Measurements from ENCODE around the gene HTR1B.

HTR1B gene, protein sequence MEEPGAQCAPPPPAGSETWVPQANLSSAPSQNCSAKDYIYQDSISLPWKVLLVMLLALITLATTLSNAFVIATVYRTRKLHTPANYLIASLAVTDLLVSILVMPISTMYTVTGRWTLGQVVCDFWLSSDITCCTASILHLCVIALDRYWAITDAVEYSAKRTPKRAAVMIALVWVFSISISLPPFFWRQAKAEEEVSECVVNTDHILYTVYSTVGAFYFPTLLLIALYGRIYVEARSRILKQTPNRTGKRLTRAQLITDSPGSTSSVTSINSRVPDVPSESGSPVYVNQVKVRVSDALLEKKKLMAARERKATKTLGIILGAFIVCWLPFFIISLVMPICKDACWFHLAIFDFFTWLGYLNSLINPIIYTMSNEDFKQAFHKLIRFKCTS

DNA sequence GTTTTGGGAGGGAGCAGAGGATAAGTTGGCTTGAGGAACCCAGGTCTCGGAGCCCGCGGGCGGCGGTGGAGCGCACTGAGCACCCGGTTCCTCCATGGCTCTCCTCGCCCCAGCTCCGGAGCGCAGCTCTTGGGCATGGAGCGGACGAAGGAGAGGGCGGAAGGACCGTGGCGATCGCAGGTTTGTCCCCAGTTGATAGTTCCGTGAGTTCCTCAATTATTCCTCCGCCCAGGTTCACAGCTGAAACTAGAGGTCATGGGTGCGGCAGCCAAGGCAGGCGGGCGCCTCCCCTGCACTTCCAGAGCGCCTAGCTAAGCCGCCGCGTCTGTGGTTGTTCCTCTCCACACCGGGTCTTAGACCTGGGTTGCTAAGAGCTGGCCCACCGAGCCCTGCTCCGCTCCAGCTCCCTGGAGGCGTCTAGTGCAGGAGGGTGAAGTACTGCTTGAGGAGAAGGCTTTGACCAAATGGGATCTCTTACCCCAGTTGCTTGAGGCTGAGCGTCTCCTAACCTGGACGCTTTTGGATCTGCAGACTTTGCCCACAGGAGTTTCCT, at the start of gene HTR1B:
Gene HTR1B (minus strand): TSS at position 184 of the 553 bp plus-strand sequence. CDS start 88 bp downstream, at position 96.
- no peak for TF ChIP-seq MAX (IDR thresholded peaks at IDR 0.05)
- no peak for TF ChIP-seq ZBTB7A (IDR thresholded peaks at IDR 0.05; ENCODE audit: low read depth)
- no peak for TF ChIP-seq NFIC (IDR thresholded peaks at IDR 0.05)

GRCh38 chr6:77512554-77512953, 49.3 kb upstream of the HTR1B start:
- TF ChIP-seq TAF1 (IDR thresholded peaks at IDR 0.05; ENCODE audit: low read depth) (no peak), USF1 (IDR thresholded peaks at IDR 0.05) (no peak), RAD21 (IDR thresholded peaks at IDR 0.05; ENCODE audit: low read depth) (no peak), EGR1 (IDR thresholded peaks at IDR 0.05) (no peak), EP300 (IDR thresholded peaks at IDR 0.05; ENCODE audit: borderline replicate concordance) (no peak), REST (IDR thresholded peaks at IDR 0.05; ENCODE audit: low read depth) (no peak), MAX (IDR thresholded peaks at IDR 0.05) (no peak), TEAD4 (IDR thresholded peaks at IDR 0.05) (no peak), TCF12 (IDR thresholded peaks at IDR 0.05; ENCODE audit: low read depth) (no peak), NFIC (IDR thresholded peaks at IDR 0.05) (no peak), YY1 (IDR thresholded peaks at IDR 0.05; ENCODE audit: low read depth) (no peak), CEBPB (IDR thresholded peaks at IDR 0.05) (no peak), FOXM1 (IDR thresholded peaks at IDR 0.05; ENCODE audit: borderline replicate concordance, low read depth) (no peak), CREB1 (IDR thresholded peaks at IDR 0.05; ENCODE audit: low read depth) (no peak), ZBTB7A (IDR thresholded peaks at IDR 0.05; ENCODE audit: low read depth) (no peak)

- TF ChIP-seq REST (IDR thresholded peaks at IDR 0.05; ENCODE audit: low read depth) (no peak), RAD21 (IDR thresholded peaks at IDR 0.05; ENCODE audit: low read depth) (no peak), FOXM1 (IDR thresholded peaks at IDR 0.05; ENCODE audit: borderline replicate concordance, low read depth) (no peak), USF1 (IDR thresholded peaks at IDR 0.05) (no peak), YY1 (IDR thresholded peaks at IDR 0.05; ENCODE audit: low read depth) (no peak), MAX (IDR thresholded peaks at IDR 0.05) (no peak), NFIC (IDR thresholded peaks at IDR 0.05) (no peak), TCF12 (IDR thresholded peaks at IDR 0.05; ENCODE audit: low read depth) (no peak), EP300 (IDR thresholded peaks at IDR 0.05; ENCODE audit: borderline replicate concordance) (no peak), CEBPB (IDR thresholded peaks at IDR 0.05) (no peak), EGR1 (IDR thresholded peaks at IDR 0.05) (no peak), TAF1 (IDR thresholded peaks at IDR 0.05; ENCODE audit: low read depth) (no peak), TEAD4 (IDR thresholded peaks at IDR 0.05) (no peak), CREB1 (IDR thresholded peaks at IDR 0.05; ENCODE audit: low read depth) (no peak)
These were observed 48.6 kb upstream of the HTR1B start for GRCh38 chr6:77511860-77512259.

DNA sequence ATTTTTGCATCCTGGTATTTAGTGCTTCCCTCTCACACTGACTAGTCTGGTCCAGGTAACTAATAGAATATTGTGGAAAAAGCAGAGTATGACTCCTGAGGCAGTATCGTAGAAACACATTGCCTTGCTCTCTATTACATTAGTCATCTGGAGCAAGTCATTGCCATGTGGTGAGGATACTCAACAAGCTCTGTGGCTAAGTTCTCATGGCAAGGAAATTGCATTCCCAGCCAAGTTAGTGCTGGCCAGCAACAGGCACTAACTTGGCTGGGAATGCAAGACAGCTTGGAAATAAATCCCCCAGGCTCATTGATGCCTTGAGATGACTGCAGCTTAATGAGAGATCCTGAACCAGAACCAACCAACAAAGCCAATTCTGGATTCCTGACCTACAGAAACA, 39.7 kb upstream of the HTR1B start:
- TF ChIP-seq RAD21 (IDR thresholded peaks at IDR 0.05; ENCODE audit: low read depth): no peak
- TF ChIP-seq ZBTB7A (IDR thresholded peaks at IDR 0.05; ENCODE audit: low read depth): no peak
- TF ChIP-seq FOXM1 (IDR thresholded peaks at IDR 0.05; ENCODE audit: borderline replicate concordance, low read depth): no peak
- TF ChIP-seq TEAD4 (IDR thresholded peaks at IDR 0.05): no peak
- TF ChIP-seq CEBPB (IDR thresholded peaks at IDR 0.05): no peak
- TF ChIP-seq REST (IDR thresholded peaks at IDR 0.05; ENCODE audit: low read depth): no peak
- TF ChIP-seq NFIC (IDR thresholded peaks at IDR 0.05): no peak
- TF ChIP-seq USF1 (IDR thresholded peaks at IDR 0.05): no peak
- TF ChIP-seq EGR1 (IDR thresholded peaks at IDR 0.05): no peak
- TF ChIP-seq YY1 (IDR thresholded peaks at IDR 0.05; ENCODE audit: low read depth): no peak
- no peak for TF ChIP-seq TAF1 (IDR thresholded peaks at IDR 0.05; ENCODE audit: low read depth)
- no peak for TF ChIP-seq TCF12 (IDR thresholded peaks at IDR 0.05; ENCODE audit: low read depth)
- no peak for TF ChIP-seq EP300 (IDR thresholded peaks at IDR 0.05; ENCODE audit: borderline replicate concordance)
- TF ChIP-seq MAX (IDR thresholded peaks at IDR 0.05): no peak
- no peak for TF ChIP-seq CREB1 (IDR thresholded peaks at IDR 0.05; ENCODE audit: low read depth)
